SKM-1 (cell line): ENCODE data around the gene TMEM250.
A peak's percentile ranks its signal among the peaks of the same experiment; 100 is the strongest.
"Not testable (repeated sequence)": the region's sequence is repeated elsewhere in the genome, so short reads cannot be mapped to it uniquely, and the experiment has no call there.

Source experiments
- DNase-seq: peaks from one replicate; lab custom pipeline; 2025; ENCODE audit not compliant: unreplicated experiment; lab: John Stamatoyannopoulos, UW

TMEM250 gene

GRCh38 chr9:136118320-136119060 is at the start of gene TMEM250:
TSS of gene TMEM250 (minus strand) at chr9:136118875. CDS start at chr9:136116900, 1,975 bp downstream.
- peak; percentile 94 for DNase-seq

GRCh38 chr9:136163248-136163850 is 44.7 kb upstream of the TMEM250 start:
- DNase-seq, result no peak

GRCh38 chr9:136160995-136161610 is 42.4 kb upstream of the TMEM250 start:
- DNase-seq, result no peak

GRCh38 chr9:136160381-136160841 is 41.7 kb upstream of the TMEM250 start:
- DNase-seq, result no peak

GRCh38 chr9:136159851-136160250 is 41.2 kb upstream of the TMEM250 start:
- no peak for DNase-seq

GRCh38 chr9:136157477-136158265 is 39.0 kb upstream of the TMEM250 start:
- DNase-seq, result no peak

GRCh38 chr9:136156209-136157120 is 37.8 kb upstream of the TMEM250 start:
- DNase-seq, result no peak

- no peak for DNase-seq
Observed at GRCh38 chr9:136155576-136155975, 36.9 kb upstream of the TMEM250 start.

- DNase-seq, result no peak
Observed at GRCh38 chr9:136154943-136155342, 36.3 kb upstream of the TMEM250 start.

- no peak for DNase-seq
Observed at GRCh38 chr9:136153381-136154065, 34.8 kb upstream of the TMEM250 start.

GRCh38 chr9:136152931-136153330 is 34.3 kb upstream of the TMEM250 start:
- no peak for DNase-seq

GRCh38 chr9:136152543-136152866 is 33.8 kb upstream of the TMEM250 start:
- DNase-seq, result no peak

GRCh38 chr9:136151848-136152542 is 33.3 kb upstream of the TMEM250 start:
- no peak for DNase-seq

- no peak for DNase-seq
Observed at GRCh38 chr9:136151214-136151804, 32.6 kb upstream of the TMEM250 start.

- DNase-seq, result not testable (repeated sequence)
Observed at GRCh38 chr9:136150664-136151213, 32.1 kb upstream of the TMEM250 start.

GRCh38 chr9:136149853-136150252 is 31.2 kb upstream of the TMEM250 start:
- DNase-seq, result no peak

- no peak for DNase-seq
Observed at GRCh38 chr9:136149337-136149736, 30.7 kb upstream of the TMEM250 start.

GRCh38 chr9:136148766-136149165 is 30.1 kb upstream of the TMEM250 start:
- no peak for DNase-seq
